Endodermal cell (in vitro differentiated cells): Measurements from ENCODE around the gene SERPINF2. TPM values are rescaled to one million over a fixed set of nuclear protein-coding genes. Genes with fewer than 3 reads are reported as not detected.
A peak's percentile ranks its signal among the peaks of the same experiment; 100 is the strongest.

Experiments
- DNase-seq: peaks from one replicate; pipeline ENCODE4 v3.0.0-alpha.2; 2017
- H3K27ac ChIP-seq: 2 replicates; pipeline ENCODE4 v1.5.1; 2013; ENCODE audit warnings: mild to moderate bottlenecking, low read depth, low read length, moderate library complexity
- H3K27me3 ChIP-seq: 2 replicates; pipeline ENCODE4 v1.6.1; 2013; ENCODE audit warnings: mild to moderate bottlenecking, low read length, moderate library complexity; ENCODE audit not compliant: insufficient read depth, control insufficient read depth, poor library complexity, severe bottlenecking
- H3K36me3 ChIP-seq: 2 replicates; pipeline ENCODE4 v1.7.0; 2013; ENCODE audit warnings: mild to moderate bottlenecking, low read length, moderate library complexity; ENCODE audit not compliant: control insufficient read depth, insufficient read depth
- H3K4me1 ChIP-seq: one replicate; pipeline ENCODE4 v1.7.0; 2013; ENCODE audit warnings: low read length; ENCODE audit not compliant: control insufficient read depth, insufficient read depth
- H3K4me3 ChIP-seq: 2 replicates; pipeline ENCODE4 v1.5.1; 2013; ENCODE audit warnings: mild to moderate bottlenecking, low read length, moderate library complexity
- H3K9ac ChIP-seq: 2 replicates; pipeline ENCODE4 v1.6.1; 2013; ENCODE audit warnings: mild to moderate bottlenecking, low read length, moderate library complexity; ENCODE audit not compliant: poor library complexity, severe bottlenecking; ENCODE audit errors: extremely low read depth
- H3K9me3 ChIP-seq: 2 replicates; pipeline ENCODE4 v1.6.1; 2013; ENCODE audit warnings: mild to moderate bottlenecking, low read length, moderate library complexity; ENCODE audit not compliant: control insufficient read depth
- H3K27ac Mint-ChIP-seq: 2 replicates; pipeline ENCODE4 v1.8.0; 2020; ENCODE audit warnings: mixed read lengths
- H3K27me3 Mint-ChIP-seq: 2 replicates; pipeline ENCODE4 v1.8.0; 2021; ENCODE audit warnings: mild to moderate bottlenecking, mixed read lengths; ENCODE audit not compliant: insufficient read depth
- H3K36me3 Mint-ChIP-seq: 2 replicates; pipeline ENCODE4 v1.8.0; 2020; ENCODE audit warnings: low read depth, mixed read lengths
- H3K4me1 Mint-ChIP-seq: 2 replicates; pipeline ENCODE4 v1.8.0; 2020; ENCODE audit warnings: mixed read lengths
- H3K4me3 Mint-ChIP-seq: 2 replicates; pipeline ENCODE4 v1.8.0; 2020; ENCODE audit warnings: mild to moderate bottlenecking, moderate library complexity, mixed read lengths
- H3K9me3 Mint-ChIP-seq: 2 replicates; pipeline ENCODE4 v1.8.0; 2020; ENCODE audit warnings: mild to moderate bottlenecking, mixed read lengths
- CTCF ChIP-seq: fragments of 200-600 bp; sonication (generic); conservative IDR thresholded peaks from 2 replicates; pipeline ENCODE4 v1.5.0; 2021; ENCODE audit warnings: antibody characterized with exemption, mild to moderate bottlenecking
- WGBS, 2 experiments: methylation state at CpG; one replicate each; pipeline versions ENCODE4 v1.1.5 to v1.1.7; 2013; ENCODE audit warnings: missing lambda C conversion rate in 2 of 2, mixed read lengths in 1 of 2; ENCODE audit not compliant: insufficient coverage in 1 of 2, insufficient read length in 1 of 2; 5-methylcytosine and 5-hydroxymethylcytosine counted together
- total RNA-seq, 2 donors: library from RNA; stranded (reverse); fragmentation: NEBNext Ultra II Directional in 1 of 2; extraction: Animal tissue kit (Norgen Biotek cat#: 25700) in 1 of 2; gene quantifications; 2 replicates in 1 of 2; 3 replicates in 1 of 2; pipeline ENCODE4 v1.2.1, GENCODE V29; 2021

Gene SERPINF2
- total RNA-seq, 2 donors from 2014 or later: 0.86 to 1.8 TPM

DNA sequence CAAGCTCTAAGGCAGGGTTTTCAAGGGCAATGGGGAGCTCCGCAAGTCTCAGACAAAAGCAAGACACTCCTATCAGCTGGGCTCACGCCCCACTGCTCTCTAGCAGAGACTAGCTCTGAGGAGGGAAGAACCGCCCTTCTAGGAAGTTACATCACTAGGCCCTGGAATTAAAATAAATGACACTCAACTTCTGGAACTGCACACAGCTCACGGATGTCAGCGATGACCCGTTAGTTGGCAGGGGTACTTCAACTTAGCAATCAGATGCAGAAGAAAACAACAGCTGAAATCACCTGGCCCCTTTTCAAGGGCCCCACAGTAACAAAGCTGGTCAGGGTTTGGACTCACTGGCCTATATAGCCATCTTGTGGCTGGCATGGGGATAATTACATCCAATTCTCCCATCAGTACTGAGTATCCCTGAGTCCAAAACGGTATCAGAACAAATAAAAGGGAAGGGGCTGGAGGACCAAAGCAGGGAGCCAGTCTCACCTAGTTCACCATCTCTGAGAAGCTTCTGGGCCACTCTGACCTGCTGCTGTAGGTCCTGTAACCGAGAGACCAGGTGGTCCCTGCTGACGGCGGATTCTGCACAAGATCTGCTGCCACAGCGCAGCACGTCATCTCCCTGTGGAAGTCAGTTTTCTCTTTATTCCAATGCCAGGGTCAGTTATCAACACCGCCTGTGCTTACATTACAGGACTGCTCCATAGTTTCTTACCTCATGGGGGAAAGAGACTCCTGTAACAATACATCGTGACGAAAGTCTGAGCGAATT lies 41.4 kb downstream of the SERPINF2 start:
- WGBS, 2 experiments: 84 to 86% methylated on average over 15 to 16 of the region's 16 CpGs
- no peaks in the 10 kb centered on the region for H3K9me3 Mint-ChIP-seq
- no peaks in the 10 kb centered on the region for H3K4me1 ChIP-seq
- H3K4me3 Mint-ChIP-seq: no peak overlapping the region
- no peak overlapping the region for H3K4me3 ChIP-seq
- DNase-seq: peak; percentile 73
- no peak overlapping the region for H3K9ac ChIP-seq
- H3K4me1 Mint-ChIP-seq: peaks cover 2% of the 10 kb centered on the region
- H3K9me3 ChIP-seq: no peaks in the 10 kb centered on the region
- H3K36me3 ChIP-seq: peaks cover 66% of the 10 kb centered on the region
- no peaks in the 10 kb centered on the region for H3K27me3 ChIP-seq
- H3K27ac Mint-ChIP-seq: peak overlapping the region; percentile 60
- no peak overlapping the region for H3K27ac ChIP-seq
- peak; percentile 84 for TF ChIP-seq CTCF
- H3K27me3 Mint-ChIP-seq: no peaks in the 10 kb centered on the region
- peaks cover 76% of the 10 kb centered on the region for H3K36me3 Mint-ChIP-seq

DNA sequence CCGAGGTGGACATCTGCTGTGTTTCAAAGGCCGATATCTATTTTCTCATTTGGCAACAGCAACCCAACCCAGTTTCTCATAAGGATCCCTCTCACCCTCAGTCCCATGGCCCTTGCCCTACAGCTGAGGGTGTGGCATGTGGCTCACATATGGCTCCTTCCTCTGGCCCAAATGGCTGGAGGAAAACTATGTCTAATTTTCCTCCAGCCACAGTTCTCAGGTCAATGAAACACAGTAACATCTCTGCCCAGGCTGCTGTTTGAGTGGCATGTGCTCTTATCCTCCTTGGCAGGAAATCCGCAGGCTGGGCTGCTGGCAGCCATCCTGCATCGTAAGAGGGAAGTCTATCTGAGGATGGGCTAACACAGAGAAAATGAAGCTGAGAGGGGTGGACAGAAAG lies 43.3 kb downstream of the SERPINF2 start:
- peaks cover 69% of the 10 kb centered on the region for H3K36me3 Mint-ChIP-seq
- WGBS, 2 experiments: 97 to 98% methylated on average over 4 of the region's 4 CpGs
- no peaks in the 10 kb centered on the region for H3K9me3 Mint-ChIP-seq
- Histone ChIP-seq H3K27ac (no peak overlapping the region), H3K9ac (no peak overlapping the region), H3K4me3 (no peak overlapping the region), H3K9me3 (no peaks in the 10 kb centered on the region), H3K4me1 (no peaks in the 10 kb centered on the region), H3K27me3 (no peaks in the 10 kb centered on the region), H3K36me3 (peaks cover 58% of the 10 kb centered on the region)
- TF ChIP-seq CTCF: no peak
- no peak overlapping the region for H3K27ac Mint-ChIP-seq
- peaks cover 2% of the 10 kb centered on the region for H3K4me1 Mint-ChIP-seq
- no peak for DNase-seq
- H3K4me3 Mint-ChIP-seq: no peak overlapping the region
- H3K27me3 Mint-ChIP-seq: no peaks in the 10 kb centered on the region

DNA sequence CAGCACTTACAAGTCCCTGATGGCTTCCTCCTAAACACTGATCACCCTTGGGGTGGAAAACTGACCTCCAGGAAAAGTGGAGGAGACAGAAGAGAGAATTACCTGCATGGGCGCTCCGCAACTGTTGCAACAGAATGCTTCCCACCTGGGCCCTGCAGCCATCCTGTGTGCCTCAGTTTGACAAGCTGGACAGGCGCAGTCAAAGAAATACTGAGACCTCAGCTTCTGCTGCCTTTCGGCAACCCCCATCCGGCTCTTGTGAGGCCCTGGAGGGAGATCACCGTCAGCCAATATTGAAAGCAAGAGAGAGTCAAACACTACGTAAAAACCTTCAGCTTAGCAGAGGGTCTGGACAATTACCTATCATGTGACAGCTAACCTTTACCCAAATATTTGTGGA lies 44.0 kb downstream of the SERPINF2 start:
- TF ChIP-seq CTCF: no peak
- Mint-ChIP-seq H3K9me3 (no peaks in the 10 kb centered on the region), H3K36me3 (peaks cover 67% of the 10 kb centered on the region), H3K27me3 (no peaks in the 10 kb centered on the region), H3K4me1 (peaks cover 2% of the 10 kb centered on the region), H3K4me3 (no peak overlapping the region), H3K27ac (no peak overlapping the region)
- WGBS, 2 experiments: 96 to 98% methylated on average over 6 to 7 of the region's 7 CpGs
- no peaks in the 10 kb centered on the region for H3K27me3 ChIP-seq
- no peaks in the 10 kb centered on the region for H3K4me1 ChIP-seq
- no peak overlapping the region for H3K4me3 ChIP-seq
- no peak overlapping the region for H3K27ac ChIP-seq
- no peaks in the 10 kb centered on the region for H3K9me3 ChIP-seq
- DNase-seq: no peak
- peaks cover 54% of the 10 kb centered on the region for H3K36me3 ChIP-seq
- no peak overlapping the region for H3K9ac ChIP-seq
